HG03342 (cell line): Measurements from ENCODE around the gene RPS6KA5.
A peak's percentile ranks its signal among the peaks of the same experiment; 100 is the strongest.
"Not testable (repeated sequence)": the region's sequence is repeated elsewhere in the genome, so short reads cannot be mapped to it uniquely, and the experiment has no call there.

Source experiments
- ATAC-seq: cut with Tn5 transposase; IDR thresholded peaks from one replicate; pipeline ENCODE4 v1.9.1; 2021; ENCODE audit warnings: mild to moderate bottlenecking, moderate library complexity; ENCODE audit not compliant: unreplicated experiment

Gene RPS6KA5

GRCh38 chr14:90941706-90942105 lies 118.7 kb downstream of the RPS6KA5 start:
- ATAC-seq: no peak

DNA sequence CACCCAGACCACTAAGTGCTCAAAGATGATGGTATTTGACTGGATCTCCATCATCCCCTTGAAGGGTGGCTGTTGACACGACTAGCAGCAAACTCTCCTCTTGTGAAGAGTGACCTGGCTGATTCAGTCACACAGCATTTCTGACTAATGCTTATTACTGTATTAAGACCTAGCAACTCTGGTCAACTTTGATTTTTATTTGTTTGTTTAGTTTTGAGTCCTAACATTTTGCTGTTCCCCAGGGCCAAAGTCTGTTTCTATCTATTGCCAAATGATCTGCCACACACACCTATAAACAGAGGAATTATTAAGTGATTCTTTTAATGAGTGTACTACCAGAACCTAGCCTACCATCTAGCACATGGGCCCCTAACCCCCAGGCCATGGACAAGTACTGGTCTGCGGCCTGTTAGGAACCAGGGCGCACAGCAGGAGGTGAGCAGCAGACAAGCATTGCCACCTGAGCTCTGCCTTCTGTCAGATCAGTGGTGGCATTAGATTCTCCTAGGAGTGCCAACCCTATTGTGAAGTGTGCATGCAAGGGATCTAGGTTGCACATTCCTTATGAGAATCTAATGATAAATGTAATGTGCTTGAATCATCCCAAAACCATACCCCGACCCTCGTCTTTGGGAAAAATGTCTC lies 120.0 kb downstream of the RPS6KA5 start:
- ATAC-seq: no peak

DNA sequence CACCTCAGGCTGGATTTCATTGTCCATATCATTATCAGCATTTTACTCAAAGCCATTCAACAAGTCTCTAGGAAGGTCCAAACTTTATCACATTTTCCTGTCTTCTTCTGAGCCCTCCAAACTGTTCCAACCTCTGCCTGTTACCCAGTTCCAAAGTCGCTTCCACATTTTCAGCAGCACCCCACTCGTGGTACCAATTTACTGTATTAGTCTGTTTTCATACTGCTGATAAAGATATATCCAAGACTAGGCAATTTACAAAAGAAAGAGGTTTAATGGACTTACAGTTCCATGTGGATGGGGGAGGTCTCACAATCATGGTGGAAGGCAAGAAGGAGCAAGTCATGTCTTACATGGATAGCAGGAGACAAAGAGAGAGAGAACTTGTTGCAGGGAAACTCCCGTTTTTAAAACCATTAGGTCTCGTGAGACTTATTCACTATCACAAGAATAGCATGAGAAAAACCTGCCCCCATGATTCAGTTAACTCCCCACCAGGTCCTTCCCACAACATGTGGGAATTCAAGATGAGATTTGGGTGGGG lies 121.1 kb downstream of the RPS6KA5 start:
- not testable (repeated sequence) for ATAC-seq

- no peak for ATAC-seq
These were observed 121.8 kb downstream of the RPS6KA5 start for GRCh38 chr14:90938615-90939014.

DNA sequence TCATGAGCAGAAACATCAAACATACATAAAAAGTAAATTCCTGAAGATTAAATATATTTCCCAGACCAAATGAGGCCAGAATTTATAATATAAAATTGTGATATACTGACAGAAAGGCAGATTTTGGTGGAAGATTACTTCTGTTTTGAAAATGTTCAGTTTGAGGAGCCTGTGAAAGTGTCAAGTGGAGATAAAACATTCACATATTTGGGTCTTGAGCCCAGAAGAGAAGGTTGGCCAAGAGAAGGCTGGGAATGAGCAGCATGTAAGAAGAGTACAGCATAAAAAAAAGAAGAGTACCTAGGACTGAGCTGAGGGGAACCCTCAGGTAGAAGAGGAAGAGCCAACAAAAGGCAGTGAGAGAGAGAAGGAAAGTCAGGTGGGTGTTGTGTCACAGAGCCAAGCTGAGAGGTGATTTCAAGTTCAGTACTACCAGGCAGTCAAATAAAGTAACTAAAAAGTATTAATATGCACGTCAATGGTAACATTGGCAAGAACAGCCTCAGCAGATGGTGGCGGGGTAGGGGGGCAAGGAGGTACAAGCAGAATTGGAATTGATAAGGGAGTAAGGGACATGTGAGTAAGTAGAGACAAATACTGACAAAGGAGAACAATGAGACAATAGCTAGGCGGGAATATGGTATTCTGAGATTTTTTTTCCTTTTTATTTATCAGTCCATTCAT lies 123.5 kb downstream of the RPS6KA5 start:
- ATAC-seq: no peak

- no peak for ATAC-seq
These were observed 135.7 kb downstream of the RPS6KA5 start for GRCh38 chr14:90924621-90925340.

GRCh38 chr14:90922141-90922540 lies 138.3 kb downstream of the RPS6KA5 start:
- ATAC-seq: no peak

DNA sequence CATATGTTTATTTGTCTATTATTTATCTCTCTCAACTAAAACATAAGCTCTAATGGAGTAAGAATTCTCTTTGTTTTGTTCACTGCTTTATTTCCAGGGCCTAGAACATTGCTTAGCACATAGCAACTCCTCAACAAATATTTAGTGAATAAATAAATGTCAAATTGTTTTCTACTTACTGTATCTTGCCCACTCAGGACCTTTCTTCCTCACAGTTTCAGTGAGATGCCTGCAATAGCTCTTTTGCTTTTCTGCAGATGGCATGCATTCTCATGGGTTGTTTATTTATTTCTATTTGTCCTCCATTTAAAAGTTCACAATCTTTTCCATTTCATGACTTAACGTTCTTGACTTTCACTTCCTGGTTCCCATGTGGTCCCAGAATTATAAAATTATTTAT lies 149.3 kb downstream of the RPS6KA5 start:
- ATAC-seq: no peak

DNA sequence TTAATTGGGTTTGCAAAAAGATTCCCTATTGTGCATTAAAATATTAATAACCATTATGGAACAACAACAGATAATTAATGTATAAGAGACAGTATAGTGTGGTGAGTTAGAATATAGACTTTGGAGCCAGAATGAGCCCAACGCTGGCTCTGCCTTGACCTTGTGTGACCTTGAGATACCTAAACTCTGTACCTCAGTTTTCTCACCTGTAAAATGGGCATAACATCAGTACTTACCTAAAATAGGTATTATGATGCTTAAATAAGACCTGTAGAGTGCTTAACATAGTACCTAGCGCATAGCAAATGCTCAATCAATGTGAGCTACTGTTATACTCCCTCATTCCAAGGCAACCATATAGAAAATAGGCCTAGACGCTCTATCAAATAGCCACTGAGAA lies 153.3 kb downstream of the RPS6KA5 start:
- ATAC-seq: no peak

- ATAC-seq: peak; percentile 80
These were observed 154.9 kb downstream of the RPS6KA5 start for GRCh38 chr14:90905531-90905930.

DNA sequence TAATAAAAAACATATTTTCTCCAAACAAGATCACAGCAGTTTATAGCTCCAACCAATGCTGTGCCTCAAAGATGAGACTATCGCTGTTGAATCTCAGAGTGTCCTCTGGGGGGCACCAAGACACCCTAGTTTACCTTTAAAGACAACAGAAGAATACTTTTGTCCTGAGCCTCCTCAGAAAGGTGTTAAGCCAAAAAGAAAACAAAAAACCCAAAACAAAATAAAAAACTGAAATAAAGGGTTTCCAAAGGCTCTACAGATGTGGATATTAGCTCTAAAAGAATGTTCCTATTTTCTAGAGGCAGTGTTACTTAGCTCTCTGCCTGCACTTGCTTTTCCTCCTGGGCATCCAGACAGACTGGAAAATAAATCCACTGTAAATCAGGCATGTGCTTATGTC lies 157.3 kb downstream of the RPS6KA5 start:
- ATAC-seq: peak; percentile 63

GRCh38 chr14:90900476-90901083 lies 159.9 kb downstream of the RPS6KA5 start:
- no peak for ATAC-seq

GRCh38 chr14:90897022-90897421 lies 163.4 kb downstream of the RPS6KA5 start:
- ATAC-seq: no peak

GRCh38 chr14:90894241-90894640 lies 166.2 kb downstream of the RPS6KA5 start:
- no peak for ATAC-seq

GRCh38 chr14:90893510-90893909 lies 166.9 kb downstream of the RPS6KA5 start:
- ATAC-seq: no peak

DNA sequence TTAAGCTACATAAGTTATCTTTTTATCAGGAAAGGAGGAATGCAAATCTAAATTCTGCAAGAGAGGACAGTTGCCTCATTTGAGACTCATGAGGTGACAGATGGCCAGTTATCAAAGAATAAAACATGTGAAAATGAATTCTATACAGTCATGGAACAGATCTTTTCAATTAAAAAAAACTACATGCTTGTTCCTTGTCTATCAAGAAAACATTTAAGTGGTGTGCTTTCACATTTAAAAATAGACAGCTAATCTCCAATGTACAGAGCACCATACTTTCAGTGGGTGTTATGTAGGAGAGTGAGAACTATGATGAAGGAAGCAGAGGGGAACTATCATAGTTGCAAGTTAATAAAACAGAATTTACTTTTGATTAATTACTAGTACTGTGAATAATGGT lies 167.5 kb downstream of the RPS6KA5 start:
- ATAC-seq: no peak

- ATAC-seq: no peak
These were observed 169.1 kb downstream of the RPS6KA5 start for GRCh38 chr14:90891326-90891725.

DNA sequence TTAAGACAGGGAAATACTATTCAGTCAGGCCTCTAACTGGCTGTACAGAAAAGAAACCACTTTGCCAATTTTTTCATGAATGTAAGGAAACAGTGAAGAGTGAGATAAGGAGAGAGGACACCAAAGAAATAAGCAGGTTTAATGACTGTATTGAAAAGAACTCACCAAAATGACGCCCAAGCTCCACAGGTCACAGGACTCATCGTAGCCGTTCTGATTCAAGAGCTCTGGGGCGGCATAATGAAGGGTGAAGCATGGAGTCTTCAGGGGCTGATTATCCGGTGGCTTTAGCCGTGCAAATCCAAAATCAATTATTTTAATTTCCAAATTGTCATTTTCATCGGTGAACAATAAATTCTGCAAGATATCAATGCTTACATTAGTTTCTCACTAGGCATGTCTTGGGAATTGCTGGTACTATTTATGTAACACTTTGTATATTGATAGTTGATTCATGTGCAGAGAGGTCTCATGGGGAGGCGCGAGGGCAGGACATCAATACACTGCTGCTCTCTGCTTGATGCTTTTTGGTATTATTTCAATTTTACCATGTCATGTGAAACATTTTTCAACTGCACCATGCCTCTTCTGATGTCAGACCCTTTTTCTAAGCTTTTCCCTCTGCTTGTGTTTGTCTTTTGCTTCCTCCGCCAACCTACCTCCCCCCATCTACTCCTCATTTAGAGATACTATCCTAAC lies 170.0 kb downstream of the RPS6KA5 start:
- ATAC-seq: no peak

DNA sequence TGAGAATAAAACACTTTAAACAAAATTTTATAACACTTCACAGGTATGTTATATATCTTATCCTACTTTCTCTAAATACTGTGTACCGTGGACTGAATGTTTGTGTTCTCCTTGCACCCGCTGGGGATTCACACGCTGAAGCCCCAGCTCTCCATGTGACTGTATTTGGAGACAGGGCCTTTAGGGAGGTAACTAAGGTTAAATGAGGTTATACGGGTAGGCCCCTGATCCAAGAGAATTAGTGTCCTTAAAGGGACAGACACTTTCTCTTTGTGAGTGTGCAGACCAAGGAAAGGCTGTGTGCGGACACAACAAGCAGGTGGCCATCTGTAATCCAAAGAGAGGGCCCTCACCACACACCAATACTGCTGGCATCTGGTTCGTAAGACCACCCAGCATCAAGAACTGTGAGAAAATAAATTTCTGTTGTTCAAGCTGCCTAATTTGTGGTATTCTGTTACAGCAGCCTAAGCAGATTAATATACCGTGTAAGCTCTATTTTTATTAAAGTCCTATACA lies 174.1 kb downstream of the RPS6KA5 start:
- no peak for ATAC-seq

DNA sequence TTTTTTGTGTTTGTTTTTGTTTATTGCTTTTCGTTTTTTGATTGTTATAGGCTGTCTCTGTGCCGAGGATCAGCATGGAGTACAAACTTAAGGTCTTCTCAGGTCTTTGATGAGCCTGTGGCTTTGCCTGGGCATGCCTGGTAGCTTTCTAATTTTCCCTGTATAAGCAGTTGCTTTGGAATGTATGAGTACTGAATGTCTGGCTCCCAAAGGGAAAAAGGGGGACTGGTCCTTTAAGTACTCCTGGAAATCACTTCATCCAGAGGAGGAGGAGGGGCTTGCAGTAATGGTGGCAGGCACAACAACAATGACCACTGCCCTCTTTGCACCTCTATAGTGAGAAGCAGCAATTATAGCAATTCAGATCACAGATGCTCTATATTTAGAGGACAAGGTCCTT lies 176.7 kb downstream of the RPS6KA5 start:
- ATAC-seq: no peak

- ATAC-seq: no peak
These were observed 177.2 kb downstream of the RPS6KA5 start for GRCh38 chr14:90883197-90883596.
